Esophagus (tissue), 2 donors: Measurements from ENCODE around the gene SLC27A6. TPM values are rescaled to one million over a fixed set of nuclear protein-coding genes. Genes with fewer than 3 reads are reported as not detected.

ENCODE experiments used
- H3K27ac ChIP-seq, 2 donors: one replicate each; pipeline ENCODE4 v1.5.1; 2013; ENCODE audit warnings: low read depth in 2 of 2, mild to moderate bottlenecking in 2 of 2, inconsistent platforms in 1 of 2, low read length in 1 of 2, moderate library complexity in 1 of 2
- H3K27me3 ChIP-seq, 2 donors: one replicate each; pipeline ENCODE4 v1.6.1; 2013; ENCODE audit warnings: low read length in 2 of 2, control low read depth in 1 of 2, mild to moderate bottlenecking in 1 of 2; ENCODE audit not compliant: insufficient read depth in 2 of 2, control insufficient read depth in 1 of 2
- H3K36me3 ChIP-seq, 2 donors: one replicate each; pipeline ENCODE4 v1.6.1; 2013; ENCODE audit warnings: low read length in 1 of 2; ENCODE audit not compliant: control insufficient read depth in 2 of 2, insufficient read depth in 2 of 2
- H3K4me1 ChIP-seq, 2 donors: one replicate each; pipeline ENCODE4 v1.6.1; 2013; ENCODE audit warnings: low read length in 1 of 2; ENCODE audit not compliant: control insufficient read depth in 2 of 2, insufficient read depth in 2 of 2
- H3K4me3 ChIP-seq, 2 donors: one replicate each; pipeline ENCODE4 v1.5.1; 2013; ENCODE audit warnings: low read length in 2 of 2, mild to moderate bottlenecking in 2 of 2, low read depth in 1 of 2, moderate library complexity in 1 of 2
- H3K9me3 ChIP-seq, 2 donors: one replicate each; pipeline ENCODE4 v1.6.1; 2013; ENCODE audit warnings: mild to moderate bottlenecking in 2 of 2, low read depth in 1 of 2, low read length in 1 of 2, moderate library complexity in 1 of 2; ENCODE audit not compliant: control insufficient read depth in 2 of 2, insufficient read depth in 1 of 2
- WGBS, 2 donors: extraction: QIAGEN DNeasy Blood & Tissue Kit; methylation state at CpG; one replicate each; pipeline ENCODE4 v1.1.7; 2013; 5-methylcytosine and 5-hydroxymethylcytosine counted together
- polyA plus RNA-seq, 2 donors: library from polyadenylated mRNA; stranded (reverse); fragments of 200-250 nt; gene quantifications; one replicate each; pipeline ENCODE4 v1.2.3, GENCODE V29; 2013
- donor health status: healthy with polysubstance abuse.
- donor health status: Bipolar disorder and iron deficiency.

Gene SLC27A6
- polyA plus RNA-seq, 2 donors: 0.98 to 3.9 TPM

DNA sequence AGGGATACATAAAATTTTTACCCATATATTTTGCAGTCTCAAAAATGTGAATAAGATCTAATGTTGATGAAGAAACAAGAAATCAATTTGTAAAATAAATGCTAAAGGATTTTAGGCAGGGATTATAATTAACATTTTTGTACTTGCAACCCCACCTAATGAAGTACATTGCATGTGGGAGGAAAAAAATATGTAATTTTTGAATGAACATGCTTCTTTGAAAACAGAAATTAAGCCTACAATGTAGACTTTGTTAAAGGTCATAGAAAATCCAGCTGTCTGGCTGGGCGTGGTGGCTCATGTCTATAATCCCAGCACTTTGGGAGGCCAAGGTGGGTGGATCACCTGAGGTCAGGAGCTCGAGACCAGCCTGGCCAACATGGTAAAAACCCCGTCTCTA is 15.6 kb downstream of the SLC27A6 start:
- Histone ChIP-seq H3K4me3 (no peak overlapping the region), H3K27ac (no peak overlapping the region), H3K36me3 (no peaks in the 10 kb centered on the region), H3K27me3 (no peaks in the 10 kb centered on the region), H3K4me1 (no peaks in the 10 kb centered on the region), H3K9me3 (no peaks in the 10 kb centered on the region)
- 74 to 83% methylated on average over 3 of the region's 3 CpGs for WGBS, 2 donors

DNA sequence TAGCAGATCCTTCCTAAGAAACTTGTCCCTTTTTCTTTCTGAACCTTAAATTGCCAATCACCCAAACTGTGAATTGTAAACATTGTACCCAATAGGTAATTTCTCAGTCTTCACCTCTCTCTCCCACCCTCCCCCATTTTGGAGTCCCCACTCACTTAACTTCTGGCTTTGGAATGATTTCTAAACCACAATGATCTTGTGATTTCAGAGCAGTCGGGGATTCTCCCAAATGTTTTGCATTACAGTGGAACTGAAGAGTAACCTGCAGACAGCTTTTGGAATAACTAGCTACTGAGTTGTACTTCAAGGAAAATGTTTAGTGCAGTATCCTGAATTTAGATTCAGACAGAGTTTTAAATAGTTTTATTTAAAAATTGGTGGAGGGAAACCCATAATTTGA is 19.2 kb downstream of the SLC27A6 start:
- Histone ChIP-seq H3K4me3 (no peak overlapping the region), H3K9me3 (no peaks in the 10 kb centered on the region), H3K27ac (no peak overlapping the region), H3K36me3 (no peaks in the 10 kb centered on the region), H3K27me3 (no peaks in the 10 kb centered on the region), H3K4me1 (no peaks in the 10 kb centered on the region)
- WGBS, 2 donors: 65 to 72% methylated on average over 1 of the region's 1 CpG

DNA sequence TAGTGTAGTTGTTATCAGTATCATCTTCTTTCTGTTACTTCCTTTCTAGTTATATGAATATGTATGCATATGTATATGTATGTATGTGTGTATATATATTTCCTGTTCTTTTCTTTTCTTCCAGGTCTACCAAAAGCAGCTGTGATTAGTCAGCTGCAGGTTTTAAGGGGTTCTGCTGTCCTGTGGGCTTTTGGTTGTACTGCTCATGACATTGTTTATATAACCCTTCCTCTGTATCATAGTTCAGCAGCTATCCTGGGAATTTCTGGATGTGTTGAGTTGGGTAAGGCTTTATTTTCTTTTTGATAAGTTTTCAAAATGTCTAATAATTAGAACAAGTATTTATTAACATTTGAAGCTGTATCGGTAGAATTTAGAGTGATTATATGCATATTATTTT is 23.2 kb downstream of the SLC27A6 start:
- Histone ChIP-seq H3K27me3 (no peaks in the 10 kb centered on the region), H3K27ac (no peak overlapping the region), H3K9me3 (no peaks in the 10 kb centered on the region), H3K4me3 (no peak overlapping the region), H3K4me1 (peaks cover 0 to 2% of the 10 kb centered on the region in 2 donors), H3K36me3 (no peaks in the 10 kb centered on the region)
- WGBS, 2 donors: 59 to 60% methylated on average over 1 of the region's 1 CpG

DNA sequence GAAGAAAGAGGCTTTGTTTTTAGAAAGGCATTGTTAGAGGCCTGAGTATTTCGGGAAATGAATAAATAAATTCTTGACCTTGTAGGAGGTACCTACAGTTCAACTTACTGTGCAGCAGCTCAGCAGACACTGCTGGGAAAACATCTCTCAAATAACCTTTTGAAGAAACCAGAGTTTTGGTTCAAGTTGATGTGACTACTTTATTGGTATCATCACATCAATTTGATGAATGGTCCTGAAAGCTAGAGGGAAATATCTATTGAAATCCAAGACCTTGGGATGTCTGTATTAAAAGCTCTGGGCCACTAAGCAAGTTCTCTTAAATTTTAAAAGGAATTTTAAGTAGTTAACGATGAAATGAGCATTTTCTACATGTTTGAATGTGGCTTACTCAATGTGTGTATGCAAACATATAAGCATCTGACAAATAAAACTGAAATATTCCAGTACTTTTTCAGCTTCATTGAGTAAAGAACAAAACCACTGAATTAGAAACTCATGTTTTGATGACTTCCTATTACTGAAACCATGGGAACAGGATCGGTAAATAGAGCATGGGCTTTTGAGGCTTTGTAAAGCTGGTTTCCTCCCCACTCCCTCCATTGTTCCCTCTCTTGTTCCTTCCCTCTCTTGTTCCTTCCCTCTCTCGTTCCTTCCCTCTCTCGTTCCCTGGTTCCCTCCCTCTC is 36.7 kb downstream of the SLC27A6 start:
- Histone ChIP-seq H3K4me1 (no peaks in the 10 kb centered on the region), H3K4me3 (no peak overlapping the region), H3K27ac (no peak overlapping the region), H3K27me3 (no peaks in the 10 kb centered on the region), H3K36me3 (no peaks in the 10 kb centered on the region), H3K9me3 (no peaks in the 10 kb centered on the region)
- 37 to 42% methylated on average over 5 of the region's 5 CpGs for WGBS, 2 donors

DNA sequence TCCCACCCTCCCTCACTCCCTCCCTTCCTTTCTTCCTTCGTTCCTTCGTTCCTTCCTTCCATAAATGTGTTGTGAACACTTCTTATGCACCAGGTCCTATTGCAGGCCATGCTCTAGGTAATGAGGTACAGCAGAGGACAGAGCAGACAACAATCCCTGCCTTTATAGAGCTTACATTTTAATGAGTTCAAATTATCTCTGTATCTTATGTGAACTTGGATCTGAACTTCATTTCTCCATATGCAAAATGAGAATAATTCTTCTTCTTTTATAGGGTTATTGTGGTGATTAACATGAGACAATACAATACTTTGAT is 37.2 kb downstream of the SLC27A6 start:
- no peaks in the 10 kb centered on the region for H3K4me1 ChIP-seq
- no peaks in the 10 kb centered on the region for H3K9me3 ChIP-seq
- WGBS, 2 donors: 58 to 64% methylated on average over 2 of the region's 2 CpGs
- H3K4me3 ChIP-seq: no peak overlapping the region
- no peak overlapping the region for H3K27ac ChIP-seq
- H3K27me3 ChIP-seq: no peaks in the 10 kb centered on the region
- H3K36me3 ChIP-seq: no peaks in the 10 kb centered on the region

DNA sequence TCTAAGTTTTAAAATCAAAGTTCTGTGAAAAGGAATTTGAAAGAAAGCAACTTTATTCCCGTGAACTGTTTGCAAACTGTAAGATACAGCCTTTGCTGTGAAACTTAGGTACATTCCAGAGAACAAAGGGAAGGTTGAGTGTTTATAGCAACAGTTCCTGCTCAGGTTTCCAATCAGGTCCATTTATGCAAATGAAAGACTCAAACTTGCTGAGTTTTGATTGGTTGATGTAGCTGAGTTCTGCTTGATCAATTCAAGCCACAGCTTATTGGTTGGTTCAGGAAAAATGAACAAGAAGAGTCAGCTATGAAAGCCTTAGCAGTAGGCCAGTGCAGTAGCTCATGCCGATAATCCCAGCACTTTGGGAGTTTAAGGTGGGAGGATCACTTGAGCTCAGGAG is 37.9 kb downstream of the SLC27A6 start:
- H3K9me3 ChIP-seq: no peaks in the 10 kb centered on the region
- H3K4me3 ChIP-seq: no peak overlapping the region
- WGBS, 2 donors: 68 to 76% methylated on average over 2 of the region's 2 CpGs
- no peak overlapping the region for H3K27ac ChIP-seq
- H3K27me3 ChIP-seq: no peaks in the 10 kb centered on the region
- no peaks in the 10 kb centered on the region for H3K36me3 ChIP-seq
- no peaks in the 10 kb centered on the region for H3K4me1 ChIP-seq

DNA sequence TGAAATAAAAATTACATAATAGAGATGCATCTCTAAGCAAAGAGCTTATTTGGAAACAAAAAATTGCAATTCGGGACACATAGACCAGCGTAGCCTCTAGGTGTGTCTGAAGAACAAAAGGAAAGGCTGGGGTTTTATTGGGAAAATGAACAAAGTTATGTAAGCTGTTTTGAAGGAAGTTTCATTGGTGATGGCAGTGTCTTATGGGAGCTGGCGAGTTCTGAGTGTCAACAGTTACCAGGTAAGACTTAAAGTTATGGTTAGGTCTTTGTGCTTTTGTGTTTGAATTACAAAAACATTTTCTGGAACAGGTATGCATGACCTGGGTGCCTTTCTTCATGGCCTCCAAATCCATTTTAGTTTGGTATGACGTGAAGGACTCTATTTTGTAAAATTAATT is 48.9 kb downstream of the SLC27A6 start:
- H3K4me3 ChIP-seq: no peak overlapping the region
- H3K4me1 ChIP-seq: no peaks in the 10 kb centered on the region
- H3K9me3 ChIP-seq: no peaks in the 10 kb centered on the region
- H3K36me3 ChIP-seq: no peaks in the 10 kb centered on the region
- H3K27me3 ChIP-seq: no peaks in the 10 kb centered on the region
- H3K27ac ChIP-seq: peak overlapping the region in 1 of 2 donors; percentile 21
- 50 to 63% methylated on average over 4 of the region's 4 CpGs for WGBS, 2 donors

DNA sequence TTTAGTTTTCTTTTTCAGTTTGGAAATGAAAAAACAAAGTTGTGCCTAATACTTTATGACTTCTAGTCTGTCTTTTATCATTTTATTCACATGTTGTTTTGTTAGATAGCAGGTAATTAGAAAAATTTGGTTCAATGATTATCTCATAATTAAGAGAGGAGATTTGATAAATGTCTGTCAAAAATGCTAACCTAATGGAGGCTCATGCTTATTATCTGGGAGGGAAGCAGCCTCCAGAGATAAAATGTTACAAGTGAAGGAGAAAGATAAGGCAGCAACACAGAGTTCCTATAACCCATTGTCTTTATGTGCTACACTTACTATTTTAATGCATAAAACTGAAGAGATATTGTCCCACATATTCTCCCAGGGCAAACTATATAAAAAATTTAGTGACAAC is 53.5 kb downstream of the SLC27A6 start:
- H3K27ac ChIP-seq: no peak overlapping the region
- H3K9me3 ChIP-seq: no peaks in the 10 kb centered on the region
- H3K36me3 ChIP-seq: no peaks in the 10 kb centered on the region
- H3K4me3 ChIP-seq: no peak overlapping the region
- no peaks in the 10 kb centered on the region for H3K4me1 ChIP-seq
- no peaks in the 10 kb centered on the region for H3K27me3 ChIP-seq

DNA sequence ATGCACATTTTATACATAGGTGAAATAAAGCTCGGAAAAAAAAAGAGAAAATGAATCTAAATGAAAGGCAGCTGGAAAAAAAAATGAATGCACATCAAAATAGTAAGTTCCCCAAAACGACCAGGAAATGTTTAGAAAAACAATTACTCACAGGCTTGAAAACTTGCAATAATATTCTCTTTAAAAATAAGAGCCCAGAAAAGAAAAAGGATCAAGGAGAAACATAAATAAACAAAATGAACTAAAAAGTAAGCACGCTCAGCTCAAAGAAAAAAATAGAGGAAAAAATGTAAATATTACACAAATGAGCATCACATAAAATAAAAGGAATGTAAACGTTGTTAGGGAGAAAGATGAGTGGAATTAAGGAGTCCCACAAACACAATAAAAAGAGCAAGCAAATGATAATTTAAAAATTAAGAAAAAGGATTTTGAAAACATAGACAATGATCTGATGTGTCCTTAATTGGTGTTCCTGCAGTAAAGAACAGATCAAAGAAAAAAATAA is 54.2 kb downstream of the SLC27A6 start:
- no peak overlapping the region for H3K4me3 ChIP-seq
- no peaks in the 10 kb centered on the region for H3K4me1 ChIP-seq
- WGBS, 2 donors: 38 to 40% methylated on average over 4 of the region's 4 CpGs
- no peaks in the 10 kb centered on the region for H3K27me3 ChIP-seq
- H3K36me3 ChIP-seq: no peaks in the 10 kb centered on the region
- H3K9me3 ChIP-seq: no peaks in the 10 kb centered on the region
- H3K27ac ChIP-seq: no peak overlapping the region

DNA sequence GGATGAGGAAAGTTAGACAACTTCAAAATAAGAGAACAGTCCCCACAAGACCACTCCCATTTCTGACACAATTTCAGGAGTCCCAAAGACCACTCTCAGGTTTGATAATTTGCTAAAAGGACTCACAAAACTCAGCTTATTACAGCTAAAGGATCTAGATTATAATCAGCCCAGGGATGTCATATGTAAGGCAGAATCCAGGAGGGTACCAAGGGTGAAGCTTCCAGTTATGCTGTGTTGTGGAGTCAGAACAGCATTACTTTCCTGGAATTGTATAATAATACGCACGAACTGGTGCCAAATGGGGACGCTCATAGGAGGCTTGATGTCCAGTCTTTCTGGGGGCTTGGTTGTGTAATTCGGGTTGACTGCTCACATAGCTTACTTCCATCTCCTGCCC is 55.4 kb downstream of the SLC27A6 start:
- Histone ChIP-seq H3K36me3 (no peaks in the 10 kb centered on the region), H3K27me3 (no peaks in the 10 kb centered on the region), H3K4me1 (no peaks in the 10 kb centered on the region), H3K27ac (no peak overlapping the region), H3K4me3 (no peak overlapping the region), H3K9me3 (no peaks in the 10 kb centered on the region)
- WGBS, 2 donors: 91 to 93% methylated on average over 4 of the region's 4 CpGs
